MCF 10A (cell line): ENCODE measurements around the gene KRT79. TPM values are rescaled to one million over a fixed set of nuclear protein-coding genes. Genes with fewer than 3 reads are reported as not detected.

Experiments
- BruUV-seq: library from RNA; stranded (reverse); fragments of 400-500 nt; replicated peaks from 2 replicates; lab custom pipeline; 2021; lab: Mats Ljungman, UMichigan
- CTCF ChIA-PET: fragments of 300-600 bp; sonication (Branson Sonifier 250); formaldehyde crosslinking; extraction: SDS; loops from one replicate; lab custom pipeline; 2021; ENCODE audit warnings: antibody characterized with exemption, inconsistent platforms; lab: Yijun Ruan, JAX
- POLR2A ChIA-PET: fragments of 300-600, 350-650 bp; sonication (Branson Sonifier 250); formaldehyde crosslinking; extraction: SDS; loops from one replicate; lab custom pipeline; 2020; ENCODE audit warnings: antibody characterized with exemption, inconsistent platforms; lab: Yijun Ruan, JAX
- DNase-seq: peaks from one replicate; pipeline ENCODE4 v3.0.0-alpha.2; 2018; ENCODE audit not compliant: unreplicated experiment
- H3K27ac Mint-ChIP-seq: one replicate; pipeline ENCODE4 v1.8.0; 2022; ENCODE audit warnings: mild to moderate bottlenecking, low read depth, mixed read lengths; ENCODE audit not compliant: unreplicated experiment
- H3K27me3 Mint-ChIP-seq: one replicate; pipeline ENCODE4 v1.8.0; 2022; ENCODE audit warnings: mixed read lengths; ENCODE audit not compliant: insufficient read depth, unreplicated experiment
- H3K36me3 Mint-ChIP-seq: one replicate; pipeline ENCODE4 v1.8.0; 2022; ENCODE audit warnings: mild to moderate bottlenecking, moderate library complexity, mixed read lengths; ENCODE audit not compliant: insufficient read depth, unreplicated experiment
- H3K4me1 Mint-ChIP-seq: one replicate; pipeline ENCODE4 v1.8.0; 2022; ENCODE audit warnings: mixed read lengths; ENCODE audit not compliant: insufficient read depth, unreplicated experiment
- H3K4me3 Mint-ChIP-seq: one replicate; pipeline ENCODE4 v1.8.0; 2022; ENCODE audit warnings: mild to moderate bottlenecking, moderate library complexity, mixed read lengths; ENCODE audit not compliant: unreplicated experiment
- H3K9me3 Mint-ChIP-seq: one replicate; pipeline ENCODE4 v1.8.0; 2022; ENCODE audit warnings: mixed read lengths; ENCODE audit not compliant: unreplicated experiment
- CTCF ChIP-seq: fragments of 200-600 bp; IDR thresholded peaks from one replicate; pipeline ENCODE4 v1.8.0; 2022; ENCODE audit warnings: antibody characterized with exemption, mild to moderate bottlenecking; ENCODE audit not compliant: unreplicated experiment
- intact Hi-C: fragments of 100-400 bp; cut with micrococcal nuclease; formaldehyde crosslinking; loops from 2 replicates; pipeline ENCODE4 v1.14.1; 2022
- total RNA-seq: library from RNA; stranded (reverse); gene quantifications from 2 replicates; pipeline ENCODE4 v1.2.3, GENCODE V29; 2022

The KRT79 gene
- total RNA-seq, 1 experiment from 2014 or later, result not detected

DNA sequence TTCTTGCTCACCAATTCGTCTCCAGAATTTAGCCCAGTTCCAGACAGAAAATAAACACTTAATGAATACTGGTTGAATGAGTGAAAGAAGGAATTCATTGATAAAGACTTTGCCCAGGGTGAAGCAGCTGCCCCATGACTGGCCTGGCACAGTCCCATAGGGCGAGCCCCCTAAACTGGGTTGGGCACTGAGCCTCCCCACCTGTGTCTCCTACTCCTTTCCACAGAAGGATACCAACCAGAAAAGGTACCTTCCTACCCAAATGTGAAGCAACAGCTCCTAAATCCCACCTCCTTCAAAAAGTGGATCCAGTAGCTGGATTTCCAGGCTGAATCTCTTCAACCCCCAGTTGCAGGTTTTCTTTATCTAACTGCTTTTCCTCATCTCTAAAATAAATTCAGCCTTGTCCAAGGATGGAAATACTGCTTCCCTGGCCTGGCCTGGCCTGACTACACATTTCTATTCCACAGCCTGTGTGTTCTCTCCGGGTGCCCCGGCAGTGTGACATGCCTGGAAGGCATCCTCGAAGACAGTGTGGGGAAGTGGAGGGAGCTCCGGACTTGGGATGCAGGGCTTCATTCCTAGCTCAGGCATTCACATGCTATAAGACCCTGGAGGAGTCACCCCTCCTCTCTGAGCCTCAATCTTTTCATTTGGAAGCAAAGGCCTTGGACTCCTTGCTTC is 45.8 kb downstream of the KRT79 start:
- CTCF ChIA-PET, result interaction anchor here (0.7 kb wide), 1 partner anchor 204 kb away, joined by 3 read pairs; no protein-coding TSS in a partner anchor

DNA sequence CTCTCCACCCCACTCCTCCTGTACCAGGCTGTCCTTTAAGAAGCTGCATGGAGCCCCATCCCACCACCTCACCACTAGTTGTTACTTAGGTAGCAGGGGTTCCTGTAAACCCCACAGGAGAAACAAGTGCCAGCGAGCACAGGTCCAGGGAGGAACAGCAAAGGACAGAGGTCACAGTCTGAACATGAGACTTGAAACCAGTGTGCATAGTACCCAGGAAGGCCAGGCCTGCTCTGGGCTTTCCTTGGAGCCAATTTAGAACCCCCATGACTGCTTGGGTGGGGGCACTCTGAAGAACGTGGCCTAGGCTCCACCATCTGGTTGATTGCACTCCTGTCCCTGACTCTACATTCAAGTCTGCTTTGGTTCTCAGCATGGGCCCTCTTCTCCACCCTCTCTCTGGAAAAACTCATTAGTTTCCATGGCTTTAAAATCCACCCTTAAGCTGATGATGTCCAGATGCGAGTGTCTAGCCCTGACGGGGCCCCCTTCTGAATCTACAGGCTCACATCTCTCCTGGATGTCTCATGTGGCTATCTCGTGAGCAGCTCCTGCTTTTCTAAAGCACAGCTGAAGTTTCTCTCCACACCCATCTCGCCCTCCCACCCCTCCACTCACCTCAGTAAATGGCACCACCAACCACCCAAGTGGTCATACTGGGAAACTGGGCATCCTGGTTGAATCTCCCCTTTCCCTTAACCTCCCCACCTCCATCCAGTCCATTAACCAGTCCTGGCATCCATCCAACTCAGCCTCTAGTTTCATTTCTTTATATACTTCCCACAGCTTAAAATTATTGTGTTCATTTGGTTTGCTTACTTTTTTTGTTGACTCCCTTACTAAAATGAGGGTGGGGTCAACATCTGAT is 46.6 kb downstream of the KRT79 start:
- CTCF ChIA-PET, result interaction anchor here (0.7 to 1.1 kb wide), 2 partner anchors 13 to 204 kb away, joined by 3 read pairs; no protein-coding TSS in a partner anchor
- peak; percentile 4 for DNase-seq
- Mint-ChIP-seq H3K9me3 (peaks cover 7% of the 10 kb centered on the region), H3K4me1 (no peaks in the 10 kb centered on the region), H3K4me3 (no peak overlapping the region), H3K27ac (no peak overlapping the region), H3K36me3 (no peaks in the 10 kb centered on the region), H3K27me3 (peaks cover 31% of the 10 kb centered on the region)
- no TSS peak for BruUV-seq
- POLR2A ChIA-PET, result interaction anchor here (1.9 kb wide), 1 partner anchor 11 kb away, joined by 4 read pairs; no protein-coding TSS in a partner anchor
- no peak for TF ChIP-seq CTCF
- intact Hi-C loops, result no loop called here

More for the DNA sequence above, 45.8 kb downstream of the KRT79 start:
- peaks cover 7% of the 10 kb centered on the region for H3K9me3 Mint-ChIP-seq
- no peak overlapping the region for H3K4me3 Mint-ChIP-seq
- POLR2A ChIA-PET, result interaction anchor here (1.9 kb wide), 1 partner anchor 10 kb away, joined by 4 read pairs; no protein-coding TSS in a partner anchor
- DNase-seq, result no peak
- H3K27me3 Mint-ChIP-seq, result peaks cover 29% of the 10 kb centered on the region
- H3K36me3 Mint-ChIP-seq, result no peaks in the 10 kb centered on the region
- BruUV-seq, result no TSS peak
- H3K27ac Mint-ChIP-seq, result no peak overlapping the region
- intact Hi-C loops, result no loop called here
- no peaks in the 10 kb centered on the region for H3K4me1 Mint-ChIP-seq
- TF ChIP-seq CTCF, result no peak

- BruUV-seq, result no TSS peak
- ChIA-PET POLR2A (no interaction called here), CTCF (no interaction called here)
- no peaks in the 10 kb centered on the region for H3K36me3 Mint-ChIP-seq
- DNase-seq, result no peak
- intact Hi-C loops, result no loop called here
- no peak overlapping the region for H3K27ac Mint-ChIP-seq
- peaks cover 48% of the 10 kb centered on the region for H3K27me3 Mint-ChIP-seq
- peaks cover 7% of the 10 kb centered on the region for H3K9me3 Mint-ChIP-seq
- TF ChIP-seq CTCF, result no peak
- H3K4me3 Mint-ChIP-seq, result no peak overlapping the region
- H3K4me1 Mint-ChIP-seq, result no peaks in the 10 kb centered on the region
Observed at GRCh38 chr12:52784909-52785308, 49.2 kb downstream of the KRT79 start.
